ENCODE results near the gene NR4A2. TPM values are rescaled to one million over a fixed set of nuclear protein-coding genes. Genes with fewer than 3 reads are reported as not detected.
A peak's percentile ranks its signal among the peaks of the same experiment; 100 is the strongest.

NR4A2 gene
- not detected in 2 replicates for total RNA-seq (2014; rRNA removed; shearing (Covaris generic))

DNA sequence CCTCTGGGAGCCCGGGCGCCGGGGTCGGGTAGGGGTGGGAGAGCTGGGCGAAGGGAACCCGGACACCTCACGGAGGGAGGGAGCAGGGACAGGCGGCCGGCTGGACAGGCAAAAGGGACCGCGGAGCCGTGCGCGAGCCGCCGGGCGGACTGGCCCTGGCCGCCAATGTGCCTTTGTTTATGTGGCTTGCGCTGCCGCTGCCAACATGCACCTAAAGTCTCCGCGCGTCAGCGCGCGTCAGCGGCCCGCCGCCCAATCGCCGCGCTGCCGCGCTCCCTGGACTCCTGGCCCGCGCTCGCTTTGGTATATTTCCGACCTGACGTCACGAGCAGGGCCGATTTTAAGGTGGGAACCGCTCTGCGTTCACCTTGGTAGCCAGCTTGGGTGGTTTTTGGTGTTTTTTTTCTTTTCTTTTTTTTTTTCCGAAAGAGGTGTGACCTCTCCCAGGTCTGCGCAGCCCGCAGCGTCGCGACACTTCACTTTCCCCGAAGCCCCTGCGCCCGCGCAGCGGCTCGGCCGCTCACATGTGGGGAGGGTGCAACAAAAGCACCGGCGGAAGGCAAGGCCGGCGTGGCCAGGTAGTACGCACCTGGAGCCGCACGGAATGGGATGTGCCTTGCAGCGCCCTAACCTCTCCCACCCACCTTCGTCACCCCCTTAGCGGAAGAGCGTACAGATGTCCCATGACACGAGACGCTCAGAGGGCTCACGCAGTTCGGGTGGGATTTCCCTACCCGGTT is at the start of gene NR4A2:
TSS of gene NR4A2 (minus strand) at position 188 of the 740 bp plus-strand sequence. CDS start 2,535 bp downstream, outside the sequence.
- in situ Hi-C loops (cut with HindIII; ENCODE audit: low sequenced_read_pairs): no loop called here
- peak; percentile 95 for DNase-seq (ENCODE audit: low spot score)

DNA sequence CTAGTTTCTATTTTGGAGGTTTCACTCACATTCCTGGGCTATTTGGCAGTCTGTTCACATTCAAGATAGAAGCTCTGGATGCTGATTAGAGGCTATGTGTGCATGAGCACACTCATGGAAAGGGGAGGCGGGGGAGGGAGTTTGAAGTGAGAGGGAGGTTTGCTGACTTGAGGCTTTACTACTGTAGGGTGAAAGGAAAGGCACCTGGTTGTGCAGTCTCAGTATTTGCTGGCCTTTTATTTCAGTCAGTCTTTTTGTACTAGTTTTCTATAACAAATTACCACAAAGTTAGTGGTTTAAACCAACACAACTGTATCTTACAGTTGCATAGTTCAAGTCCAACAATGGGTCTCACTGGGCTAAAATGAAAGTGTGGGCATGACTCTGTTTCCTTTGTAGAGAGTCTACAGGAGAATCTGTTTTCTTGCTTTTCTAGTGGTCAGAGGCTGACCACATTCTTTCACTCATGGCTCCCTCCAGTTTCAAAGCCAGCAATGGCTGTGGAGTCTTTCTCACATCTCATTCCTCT is 47.7 kb upstream of the NR4A2 start:
- no peak for DNase-seq (ENCODE audit: low spot score)
- in situ Hi-C loops (cut with HindIII; ENCODE audit: low sequenced_read_pairs): no loop called here

DNA sequence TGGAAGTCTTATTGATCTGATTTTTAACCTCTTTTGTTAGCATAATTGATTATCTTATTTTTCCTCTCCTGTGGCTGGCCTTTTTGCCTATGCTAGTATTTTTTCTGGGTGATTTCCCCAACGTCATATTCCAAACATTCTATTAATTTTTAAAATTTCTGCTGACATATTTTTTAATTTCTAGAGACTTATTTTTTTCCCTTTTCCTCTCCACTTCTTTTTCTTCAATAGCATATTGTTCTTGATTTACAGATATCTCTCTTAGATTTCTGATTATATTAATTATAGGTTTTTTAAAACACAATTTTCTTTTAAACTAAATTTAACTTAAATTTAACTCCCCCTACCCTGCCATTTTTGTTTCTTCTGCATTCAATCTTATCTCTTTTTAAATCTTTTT is 47.2 kb upstream of the NR4A2 start:
- no peak for DNase-seq (ENCODE audit: low spot score)
- in situ Hi-C loops (cut with HindIII; ENCODE audit: low sequenced_read_pairs): no loop called here

DNA sequence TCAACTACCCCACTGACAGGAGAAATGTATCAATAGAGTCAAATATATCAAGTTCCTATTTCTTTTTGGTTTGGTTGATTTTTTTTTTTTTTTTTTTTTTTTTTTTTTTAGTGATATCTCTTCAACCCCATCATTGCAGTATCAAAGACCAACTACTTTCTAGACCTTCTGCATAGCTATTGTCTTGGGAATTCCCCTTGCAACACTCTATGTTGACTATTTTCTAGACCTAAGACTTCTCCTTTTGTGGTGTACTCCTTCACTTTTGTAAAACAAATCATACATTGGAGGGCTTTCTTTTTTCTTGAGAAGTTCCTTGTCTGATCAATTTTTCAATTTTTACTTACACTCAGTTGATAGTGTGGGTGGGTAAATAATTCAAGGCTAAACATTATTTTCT is 46.5 kb upstream of the NR4A2 start:
- in situ Hi-C loops (cut with HindIII; ENCODE audit: low sequenced_read_pairs): no loop called here

DNA sequence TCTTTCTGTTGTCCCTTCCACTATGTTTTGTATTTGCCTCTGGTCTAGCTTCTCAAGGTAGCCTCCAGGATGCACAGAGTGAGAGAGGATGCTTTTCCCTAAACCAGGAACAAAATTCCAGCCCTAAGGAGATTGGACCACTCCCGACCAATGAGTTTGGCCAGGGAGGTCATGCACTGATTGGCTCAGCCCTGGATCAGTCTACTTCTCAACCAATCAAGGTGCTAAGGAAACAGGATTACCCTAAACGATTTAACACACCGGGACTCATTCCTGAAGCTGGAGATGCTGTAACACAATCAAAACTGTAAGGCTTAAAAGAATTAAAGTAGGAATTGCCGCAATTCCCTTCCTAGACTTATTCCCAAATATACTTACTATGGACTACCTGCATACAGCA is 34.2 kb upstream of the NR4A2 start:
- DNase-seq (ENCODE audit: low spot score): no peak
- in situ Hi-C loops (cut with HindIII; ENCODE audit: low sequenced_read_pairs): no loop called here

More for the DNA sequence above, 46.5 kb upstream of the NR4A2 start:
- DNase-seq (ENCODE audit: low spot score): no peak

DNA sequence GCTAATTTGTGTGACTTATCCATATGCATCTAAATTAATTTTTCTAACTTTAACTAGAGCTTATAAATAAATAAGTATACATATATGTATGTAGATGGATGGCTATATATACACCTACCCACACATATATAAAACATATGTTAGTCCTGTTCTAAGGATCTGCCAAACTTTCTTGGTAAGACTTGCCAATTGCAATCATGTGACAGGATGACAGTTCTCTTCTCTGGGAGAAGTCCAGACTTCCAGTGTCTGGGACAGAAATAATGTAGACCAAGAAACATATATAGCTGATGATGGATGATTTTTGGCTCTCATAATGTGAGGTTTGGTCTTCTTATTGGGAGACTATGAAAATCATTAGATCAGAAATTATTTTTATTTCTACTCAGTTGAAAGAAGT is 30.6 kb upstream of the NR4A2 start:
- no peak for DNase-seq (ENCODE audit: low spot score)

DNA sequence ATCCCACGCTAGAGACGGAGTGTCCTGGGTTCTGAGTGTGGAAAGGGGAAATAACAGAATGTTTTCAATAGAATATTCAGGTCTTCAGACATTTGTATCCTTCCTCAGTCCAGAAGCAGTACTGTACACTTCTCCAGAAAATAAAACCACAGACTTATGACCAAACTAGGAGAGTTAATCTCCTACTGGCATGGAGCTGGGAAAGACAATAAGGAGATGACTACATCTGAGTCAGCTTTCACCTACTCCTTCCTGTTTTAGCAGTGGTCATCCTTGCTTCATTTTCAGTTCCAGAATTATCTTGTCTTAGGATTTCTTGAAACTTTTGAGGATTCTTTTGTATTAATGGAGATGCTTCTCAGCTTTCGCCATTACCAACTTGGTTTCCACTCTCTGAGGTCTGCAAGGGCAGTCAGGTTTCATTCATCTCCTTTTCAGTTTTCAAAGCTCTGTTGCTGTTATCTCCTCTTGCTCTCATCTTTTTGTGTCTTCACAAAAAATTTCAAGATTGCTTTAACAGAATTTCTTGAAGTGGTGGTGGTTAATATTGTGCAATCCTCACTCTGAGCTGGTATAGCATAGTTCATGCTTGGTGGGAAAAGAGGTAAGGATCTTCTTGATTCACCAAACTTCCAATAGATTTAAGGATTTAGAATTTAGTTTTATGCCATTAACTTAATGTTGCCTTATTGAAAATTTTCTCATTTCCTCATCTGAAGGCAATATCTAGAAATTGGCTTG is 23.7 kb upstream of the NR4A2 start:
- in situ Hi-C loops (cut with HindIII; ENCODE audit: low sequenced_read_pairs): no loop called here
- no peak for DNase-seq (ENCODE audit: low spot score)

More for the DNA sequence above, 30.6 kb upstream of the NR4A2 start:
- in situ Hi-C loops (cut with HindIII; ENCODE audit: low sequenced_read_pairs): no loop called here

DNA sequence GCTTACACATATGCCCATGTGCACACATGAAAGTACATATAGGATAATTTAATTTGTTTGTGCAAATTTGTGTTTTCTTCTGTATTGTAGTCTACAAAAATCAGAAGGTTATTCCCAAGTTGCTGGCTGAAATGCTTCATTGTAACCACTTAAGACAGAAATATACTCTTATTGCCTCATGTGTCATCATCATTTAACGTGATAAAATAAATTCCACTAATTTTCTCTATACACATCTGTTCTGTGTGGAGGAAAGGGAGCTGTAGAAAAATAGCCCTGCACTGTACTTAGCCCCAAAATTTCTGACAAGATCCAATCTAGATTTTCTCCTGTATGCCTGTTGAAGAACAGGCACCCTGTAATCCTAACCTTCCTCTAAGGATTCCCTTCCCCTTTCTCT is 20.4 kb upstream of the NR4A2 start:
- in situ Hi-C loops (cut with HindIII; ENCODE audit: low sequenced_read_pairs): no loop called here

DNA sequence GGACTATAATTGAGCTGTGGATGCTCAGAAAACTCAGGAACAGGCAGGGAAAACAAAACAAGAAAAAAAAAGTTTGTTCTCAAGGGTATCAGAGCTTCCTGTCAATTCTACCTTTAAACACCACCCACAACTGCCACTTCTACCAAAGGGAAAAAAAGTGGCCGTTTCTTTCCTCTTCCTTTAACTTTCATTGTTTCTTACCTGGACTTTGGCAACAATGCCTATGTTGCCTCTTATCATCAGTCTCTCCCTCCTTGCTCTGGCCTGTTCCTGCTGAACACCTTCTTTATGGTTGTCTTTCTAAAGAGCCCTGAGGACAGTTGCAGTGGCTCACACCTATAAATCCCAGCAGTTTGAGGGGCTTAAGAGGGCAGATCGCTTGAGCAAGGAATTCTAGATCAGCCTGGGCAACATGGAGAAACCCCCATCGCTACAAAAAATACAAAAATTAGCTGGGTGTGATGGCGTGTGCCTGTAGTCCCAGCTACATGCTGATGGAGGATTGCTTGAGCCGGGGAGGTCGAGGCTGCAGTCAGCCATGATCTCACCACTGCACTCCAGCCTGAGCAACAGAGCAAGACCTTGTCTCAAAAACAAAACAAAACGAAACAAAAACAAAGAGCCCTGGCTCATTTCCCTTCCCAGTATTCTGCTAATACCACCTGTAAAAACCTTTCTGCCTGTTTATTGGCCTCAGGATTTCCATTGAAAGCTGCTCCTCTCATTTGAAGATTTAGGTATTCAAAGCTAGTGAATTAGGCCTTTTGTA is 18.0 kb upstream of the NR4A2 start:
- in situ Hi-C loops (cut with HindIII; ENCODE audit: low sequenced_read_pairs): no loop called here
- DNase-seq (ENCODE audit: low spot score): no peak

More for the DNA sequence above, 20.4 kb upstream of the NR4A2 start:
- DNase-seq (ENCODE audit: low spot score): no peak

DNA sequence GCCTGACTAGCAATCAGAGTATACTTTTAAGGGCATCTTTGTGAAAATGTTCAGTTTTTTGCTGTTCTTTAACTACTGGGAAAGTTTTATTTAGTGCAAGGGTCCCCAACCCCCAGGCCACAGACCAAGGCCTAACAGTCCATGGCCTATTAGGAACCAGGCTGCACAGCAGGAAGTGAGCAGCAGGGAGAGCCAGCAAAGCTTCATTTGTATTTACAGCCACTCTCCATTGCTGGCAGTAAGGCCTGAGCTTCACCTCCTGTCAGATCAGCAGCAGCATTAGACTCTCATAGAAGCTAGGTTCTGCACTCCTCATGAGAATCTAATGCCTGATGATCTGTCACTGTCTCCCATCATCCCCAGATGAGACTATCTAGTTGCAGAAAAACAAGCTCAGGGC is 17.1 kb upstream of the NR4A2 start:
- in situ Hi-C loops (cut with HindIII; ENCODE audit: low sequenced_read_pairs): no loop called here
- no peak for DNase-seq (ENCODE audit: low spot score)

DNA sequence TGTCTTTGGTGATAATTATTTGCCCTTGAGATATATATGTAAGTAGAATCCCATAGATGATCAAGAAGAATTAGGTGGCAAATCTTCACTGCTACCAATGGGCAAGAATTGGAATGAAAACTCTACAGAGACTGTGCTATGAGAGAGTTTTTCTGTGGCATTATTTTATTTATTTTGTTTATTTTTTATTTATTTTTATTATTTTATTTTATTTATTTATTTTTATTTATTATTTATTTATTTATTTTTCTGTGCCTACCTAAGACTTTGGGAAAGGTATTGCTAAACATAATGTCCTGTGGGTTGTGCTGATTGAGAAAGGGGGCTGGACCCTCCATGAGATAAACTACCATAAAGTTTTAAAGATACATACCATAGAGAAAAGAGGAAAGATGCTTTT is 16.6 kb upstream of the NR4A2 start:
- no peak for DNase-seq (ENCODE audit: low spot score)
- in situ Hi-C loops (cut with HindIII; ENCODE audit: low sequenced_read_pairs): no loop called here

DNA sequence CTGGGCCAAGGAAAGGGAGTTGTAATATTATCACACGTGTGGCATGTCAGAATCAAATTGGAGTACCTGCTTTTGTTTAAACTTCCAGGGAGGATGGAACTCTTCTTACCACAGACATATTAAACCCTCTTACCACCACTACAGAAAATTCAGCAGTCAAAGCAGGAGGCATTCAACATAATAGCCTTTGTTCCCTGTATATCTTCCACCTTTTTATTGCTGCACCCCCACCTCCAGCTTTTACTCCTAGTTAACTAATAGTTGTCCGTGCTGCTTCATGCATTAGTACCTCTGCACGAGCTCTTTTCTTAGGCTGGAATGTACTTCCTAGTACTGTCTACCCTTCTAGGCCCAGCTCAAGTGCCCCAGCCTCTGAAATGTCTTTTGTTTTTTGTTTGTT is 14.9 kb upstream of the NR4A2 start:
- in situ Hi-C loops (cut with HindIII; ENCODE audit: low sequenced_read_pairs): no loop called here

DNA sequence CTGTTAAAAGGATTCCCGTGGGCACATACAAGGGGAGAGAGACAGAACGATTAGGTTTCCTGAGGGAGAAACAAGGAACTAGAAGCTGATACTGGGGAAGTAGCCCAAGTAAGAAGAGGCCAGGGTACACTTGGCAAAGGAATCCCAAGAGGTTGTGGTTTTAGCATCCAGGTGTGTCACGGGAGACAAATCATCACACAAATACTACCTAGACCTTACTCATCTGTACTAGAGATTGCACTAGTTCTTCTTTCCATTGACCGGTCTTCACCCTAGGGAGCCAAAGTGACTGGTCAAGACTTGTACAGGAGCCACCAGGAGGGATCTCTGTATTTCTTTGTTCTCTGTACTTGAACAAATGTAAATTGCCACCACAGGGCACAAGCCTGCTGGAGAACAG is 14.2 kb upstream of the NR4A2 start:
- in situ Hi-C loops (cut with HindIII; ENCODE audit: low sequenced_read_pairs): no loop called here
- DNase-seq (ENCODE audit: low spot score): no peak

More for the DNA sequence above, 14.9 kb upstream of the NR4A2 start:
- no peak for DNase-seq (ENCODE audit: low spot score)

DNA sequence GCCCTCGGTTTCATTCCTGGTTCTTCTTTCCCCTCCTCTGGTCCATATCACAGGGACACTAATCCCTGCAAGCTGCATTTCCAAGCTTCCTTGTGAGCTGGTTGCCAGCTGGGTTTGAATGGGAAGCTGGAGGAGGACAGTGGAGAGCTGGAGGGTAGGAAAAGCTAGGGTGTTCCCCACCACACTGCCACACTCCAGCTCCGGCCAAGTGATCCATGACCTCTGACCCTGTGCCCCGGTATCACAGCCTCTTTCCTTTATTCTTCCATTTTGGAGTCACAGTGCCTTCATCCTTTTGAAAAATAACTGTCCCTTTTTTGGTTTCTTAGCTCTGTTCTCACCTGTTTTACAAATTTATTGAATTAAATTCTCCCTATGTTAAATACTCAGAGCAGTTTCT is 13.1 kb upstream of the NR4A2 start:
- DNase-seq (ENCODE audit: low spot score): no peak
- in situ Hi-C loops (cut with HindIII; ENCODE audit: low sequenced_read_pairs): no loop called here

DNA sequence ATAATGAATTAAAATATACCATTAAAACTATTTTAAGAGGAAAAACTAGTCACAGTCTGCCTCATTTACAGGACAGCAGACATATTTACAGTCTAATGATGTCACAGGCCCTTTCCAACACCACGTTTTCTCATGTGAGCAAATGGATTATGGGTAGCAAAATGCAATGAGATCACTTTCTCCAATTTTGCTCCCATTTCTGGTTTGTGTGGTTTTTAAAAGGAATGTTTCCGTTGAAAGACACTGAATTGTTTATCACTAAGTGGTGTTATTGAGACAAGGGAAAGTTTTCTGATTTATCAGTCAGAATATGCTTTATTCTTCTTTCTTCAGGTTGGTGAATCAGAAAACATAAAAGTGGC is 11.4 kb upstream of the NR4A2 start:
- in situ Hi-C loops (cut with HindIII; ENCODE audit: low sequenced_read_pairs): no loop called here
- peak; percentile 6 for DNase-seq (ENCODE audit: low spot score)

DNA sequence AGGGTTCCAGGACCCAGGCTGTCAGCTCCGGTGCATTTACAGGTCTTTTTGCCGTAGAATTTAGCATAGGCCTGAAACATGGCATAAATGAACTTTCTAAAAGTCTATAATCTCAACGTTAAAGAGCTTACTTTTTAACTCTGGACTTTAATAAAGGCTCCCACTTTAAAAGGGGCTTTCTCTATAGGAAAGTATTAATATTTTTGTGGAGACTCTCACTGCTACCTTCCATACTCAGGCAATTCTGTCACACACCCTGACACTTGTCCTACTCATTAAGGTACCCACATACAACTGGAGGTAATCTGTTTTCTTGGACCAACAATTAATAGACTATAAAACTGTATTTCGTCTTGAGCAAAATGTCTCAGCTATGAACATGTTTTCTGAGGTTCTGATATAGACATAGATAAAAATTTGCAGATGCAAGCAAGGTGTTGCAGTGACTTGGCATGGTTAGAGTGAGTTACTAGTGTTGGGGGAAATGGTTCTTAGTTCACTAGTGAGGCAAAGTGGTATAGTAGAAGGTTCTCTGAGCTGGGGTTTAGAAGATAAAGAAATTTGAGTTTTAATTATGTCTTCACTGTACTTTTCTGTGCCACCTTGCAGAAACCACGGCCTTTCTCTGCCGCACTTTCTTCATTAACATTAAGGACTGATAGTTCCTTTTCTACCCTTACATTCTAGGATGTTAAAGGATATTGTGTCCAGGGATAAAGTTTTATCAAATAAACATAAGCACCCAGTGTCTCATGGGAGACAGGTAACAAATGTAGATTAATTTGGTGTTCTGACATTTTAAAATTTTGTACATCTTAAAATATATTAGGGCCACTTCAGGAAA is 10.8 kb upstream of the NR4A2 start:
- in situ Hi-C loops (cut with HindIII; ENCODE audit: low sequenced_read_pairs): no loop called here
- no peak for DNase-seq (ENCODE audit: low spot score)

DNA sequence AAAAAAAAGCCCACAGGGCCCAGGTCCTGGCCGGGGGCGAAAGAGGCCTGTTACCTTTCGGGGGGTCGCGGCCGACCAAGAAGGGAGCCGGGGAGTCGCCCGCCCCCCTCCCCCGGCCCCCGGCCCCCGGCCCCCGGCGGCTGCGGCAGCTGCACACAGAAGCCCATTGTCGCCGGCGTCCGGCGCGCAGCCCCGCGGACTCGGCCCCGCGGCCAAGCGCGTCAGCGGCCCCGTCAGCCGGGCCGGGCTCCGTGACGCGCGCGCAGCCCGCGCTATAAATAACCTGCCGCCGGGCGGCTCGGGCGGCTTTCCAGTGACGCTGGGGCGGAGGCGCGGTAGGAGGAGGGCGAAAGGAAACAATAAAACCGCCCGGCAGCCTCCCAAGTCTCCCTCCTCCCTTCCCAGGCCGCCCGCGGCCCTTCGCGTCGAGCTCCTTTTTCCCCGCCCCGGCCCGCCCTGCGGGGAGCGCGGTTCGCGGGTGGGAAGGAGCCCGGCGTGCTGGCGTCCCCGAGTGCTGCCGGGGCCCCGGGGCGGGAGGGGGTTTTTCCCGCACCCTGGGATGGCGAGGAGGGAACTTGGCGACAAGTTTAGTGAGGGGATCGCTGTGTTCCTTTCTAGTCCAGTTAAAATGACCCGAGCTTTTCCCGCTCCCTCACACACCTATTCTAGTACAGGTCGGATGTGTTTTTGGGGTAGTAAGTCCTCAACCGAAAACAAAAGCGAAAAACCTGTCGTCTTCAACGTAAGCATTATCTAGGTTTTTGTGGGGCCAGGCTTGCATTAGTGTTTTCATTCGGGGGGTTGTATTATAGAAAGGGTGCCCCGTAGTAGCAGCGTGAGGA is 10.0 kb upstream of the NR4A2 start:
- in situ Hi-C loops (cut with HindIII; ENCODE audit: low sequenced_read_pairs): no loop called here
- DNase-seq (ENCODE audit: low spot score): peak; percentile 94
